Suprapubic skin (tissue), 4 donors: ENCODE measurements around the gene PTPRN2.

Experiments
- CTCF ChIP-seq, 2 donors: fragments of 200-600 bp in 1 of 2; fragments of 450-650 bp in 1 of 2; sonication (generic) in 1 of 2; IDR thresholded peaks; one replicate each; pipeline ENCODE4 v1.5.1; 2016 to 2019; ENCODE audit warnings: antibody characterized with exemption in 2 of 2, mild to moderate bottlenecking in 1 of 2, moderate library complexity in 1 of 2
- EP300 ChIP-seq: sonication (generic); formaldehyde crosslinking; IDR thresholded peaks from one replicate; pipeline ENCODE4 v1.6.1; 2017; ENCODE audit warnings: antibody characterized with exemption
- POLR2A ChIP-seq, 2 donors: fragments of 450-650 bp; IDR thresholded peaks; one replicate each; pipeline ENCODE4 v1.6.1; 2017; ENCODE audit warnings: antibody characterized with exemption in 2 of 2, mild to moderate bottlenecking in 2 of 2, moderate library complexity in 2 of 2
- POLR2AphosphoS5 ChIP-seq, 3 donors: sonication (generic); formaldehyde crosslinking; IDR thresholded peaks; one replicate each; pipeline ENCODE4 v1.6.1; 2017; ENCODE audit warnings: antibody characterized with exemption in 3 of 3

DNA sequence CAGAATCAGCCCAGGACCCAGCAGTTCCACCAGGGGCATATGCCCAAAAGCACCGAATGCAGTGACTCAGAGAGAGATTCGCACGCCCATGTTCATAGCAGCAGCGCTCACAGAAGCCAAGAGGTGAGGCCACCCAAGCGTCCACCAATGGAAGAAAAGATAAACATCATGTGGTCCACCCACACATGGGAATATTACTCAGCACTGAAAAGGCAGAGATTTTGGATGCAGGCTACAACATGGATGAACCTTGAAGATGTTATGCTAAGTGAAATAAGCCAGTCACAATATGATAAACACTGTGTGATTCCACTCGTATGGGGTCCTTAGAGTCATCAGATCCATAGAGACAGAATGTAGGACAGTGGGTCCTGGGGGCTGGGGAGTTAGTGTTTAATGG, 823.4 kb downstream of the PTPRN2 start:
- TF ChIP-seq CTCF (IDR thresholded peaks at IDR 0.05) (no peak), POLR2A (IDR thresholded peaks at IDR 0.05) (no peak), POLR2AphosphoS5 (IDR thresholded peaks at IDR 0.05) (no peak), EP300 (no peak)
